Measurements from ENCODE around the gene WT1.

GRCh38 chr11:32379719-32380118 lies 55.6 kb downstream of the WT1 start:
- no peak for TF ChIP-seq POLR2A (IDR thresholded peaks at IDR 0.05)
- no peak for TF ChIP-seq CTCF (IDR thresholded peaks at IDR 0.05 in 4 of 5, conservative IDR thresholded peaks at IDR 0.05 in 1 of 5)

Measured in gastrocnemius medialis (tissue), 4 donors.